GM21529 (cell line): ENCODE measurements around the gene ZNF687.

Experiments used
- ATAC-seq: cut with Tn5 transposase; IDR thresholded peaks from one replicate; pipeline ENCODE4 v1.9.1; 2021; ENCODE audit not compliant: unreplicated experiment

The ZNF687 gene, protein sequence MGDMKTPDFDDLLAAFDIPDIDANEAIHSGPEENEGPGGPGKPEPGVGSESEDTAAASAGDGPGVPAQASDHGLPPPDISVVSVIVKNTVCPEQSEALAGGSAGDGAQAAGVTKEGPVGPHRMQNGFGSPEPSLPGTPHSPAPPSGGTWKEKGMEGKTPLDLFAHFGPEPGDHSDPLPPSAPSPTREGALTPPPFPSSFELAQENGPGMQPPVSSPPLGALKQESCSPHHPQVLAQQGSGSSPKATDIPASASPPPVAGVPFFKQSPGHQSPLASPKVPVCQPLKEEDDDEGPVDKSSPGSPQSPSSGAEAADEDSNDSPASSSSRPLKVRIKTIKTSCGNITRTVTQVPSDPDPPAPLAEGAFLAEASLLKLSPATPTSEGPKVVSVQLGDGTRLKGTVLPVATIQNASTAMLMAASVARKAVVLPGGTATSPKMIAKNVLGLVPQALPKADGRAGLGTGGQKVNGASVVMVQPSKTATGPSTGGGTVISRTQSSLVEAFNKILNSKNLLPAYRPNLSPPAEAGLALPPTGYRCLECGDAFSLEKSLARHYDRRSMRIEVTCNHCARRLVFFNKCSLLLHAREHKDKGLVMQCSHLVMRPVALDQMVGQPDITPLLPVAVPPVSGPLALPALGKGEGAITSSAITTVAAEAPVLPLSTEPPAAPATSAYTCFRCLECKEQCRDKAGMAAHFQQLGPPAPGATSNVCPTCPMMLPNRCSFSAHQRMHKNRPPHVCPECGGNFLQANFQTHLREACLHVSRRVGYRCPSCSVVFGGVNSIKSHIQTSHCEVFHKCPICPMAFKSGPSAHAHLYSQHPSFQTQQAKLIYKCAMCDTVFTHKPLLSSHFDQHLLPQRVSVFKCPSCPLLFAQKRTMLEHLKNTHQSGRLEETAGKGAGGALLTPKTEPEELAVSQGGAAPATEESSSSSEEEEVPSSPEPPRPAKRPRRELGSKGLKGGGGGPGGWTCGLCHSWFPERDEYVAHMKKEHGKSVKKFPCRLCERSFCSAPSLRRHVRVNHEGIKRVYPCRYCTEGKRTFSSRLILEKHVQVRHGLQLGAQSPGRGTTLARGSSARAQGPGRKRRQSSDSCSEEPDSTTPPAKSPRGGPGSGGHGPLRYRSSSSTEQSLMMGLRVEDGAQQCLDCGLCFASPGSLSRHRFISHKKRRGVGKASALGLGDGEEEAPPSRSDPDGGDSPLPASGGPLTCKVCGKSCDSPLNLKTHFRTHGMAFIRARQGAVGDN

DNA sequence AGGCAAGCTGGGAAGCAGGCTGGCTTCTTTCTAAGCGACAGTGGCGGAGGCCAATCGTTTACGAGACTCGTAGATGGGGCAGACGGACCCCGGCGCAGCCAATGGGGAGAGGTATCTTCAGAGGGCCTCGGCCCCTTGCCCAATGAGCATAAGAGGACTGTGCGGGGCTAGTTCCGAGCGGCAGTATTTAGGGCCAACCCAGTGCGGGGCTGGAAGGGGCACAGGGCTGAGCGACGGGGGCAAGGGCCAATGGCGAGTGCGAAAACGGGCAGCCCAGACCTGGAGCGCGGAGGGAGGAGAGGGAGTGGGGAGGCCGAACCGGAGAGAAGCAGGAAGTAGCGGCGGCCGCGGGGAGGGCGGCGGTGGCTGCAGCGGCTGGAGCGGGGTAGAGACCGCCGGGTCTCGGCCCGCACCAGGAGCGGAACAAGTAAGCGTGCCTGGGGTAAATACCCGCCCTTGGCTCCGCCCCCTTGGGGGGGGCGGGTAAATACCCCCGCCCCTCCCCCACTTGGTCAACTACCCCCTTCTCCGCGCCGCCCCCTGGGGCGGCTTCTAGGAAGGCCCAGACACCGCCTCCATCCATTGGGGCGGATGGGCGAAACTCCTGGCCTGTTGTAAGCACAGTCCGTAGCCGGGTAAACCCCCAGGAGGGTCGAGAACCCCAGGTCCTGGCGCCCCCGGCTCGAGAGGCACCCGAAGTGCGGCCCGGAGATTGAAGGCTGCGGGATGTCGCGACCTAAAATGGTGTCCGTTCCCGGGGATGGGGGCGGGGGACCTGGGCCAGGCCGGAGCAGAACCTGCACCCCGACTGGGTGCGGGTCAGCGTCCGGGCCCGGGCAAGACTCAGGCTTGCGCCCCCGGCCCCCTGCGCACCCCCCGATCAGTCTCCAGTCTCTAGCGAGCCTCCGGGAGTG, at the start of gene ZNF687:
Gene ZNF687, plus strand, starts transcription at position 331 of the 914 bp plus-strand sequence. CDS start 3,993 bp downstream, outside the sequence.
- ATAC-seq, result peak; percentile 87

DNA sequence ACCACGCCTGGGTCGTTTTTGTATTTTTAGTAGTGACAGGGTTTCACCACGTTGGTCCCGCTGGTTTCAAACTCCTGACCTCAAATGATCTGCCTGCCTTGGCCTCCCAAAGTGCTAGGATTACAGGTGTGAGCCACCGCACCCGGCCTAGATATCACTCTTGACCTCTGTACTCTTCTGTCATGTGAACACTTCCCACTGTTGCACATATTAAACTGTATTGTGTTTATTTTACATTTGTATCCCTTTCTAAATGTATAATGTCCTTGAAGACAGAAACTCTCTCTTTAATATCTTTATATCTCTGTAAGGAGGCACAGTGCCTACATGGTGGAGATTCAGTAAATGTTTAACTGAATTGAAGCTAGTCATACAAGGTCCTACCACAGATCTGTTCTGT, 46.9 kb upstream of the ZNF687 start:
- ATAC-seq, result no peak

DNA sequence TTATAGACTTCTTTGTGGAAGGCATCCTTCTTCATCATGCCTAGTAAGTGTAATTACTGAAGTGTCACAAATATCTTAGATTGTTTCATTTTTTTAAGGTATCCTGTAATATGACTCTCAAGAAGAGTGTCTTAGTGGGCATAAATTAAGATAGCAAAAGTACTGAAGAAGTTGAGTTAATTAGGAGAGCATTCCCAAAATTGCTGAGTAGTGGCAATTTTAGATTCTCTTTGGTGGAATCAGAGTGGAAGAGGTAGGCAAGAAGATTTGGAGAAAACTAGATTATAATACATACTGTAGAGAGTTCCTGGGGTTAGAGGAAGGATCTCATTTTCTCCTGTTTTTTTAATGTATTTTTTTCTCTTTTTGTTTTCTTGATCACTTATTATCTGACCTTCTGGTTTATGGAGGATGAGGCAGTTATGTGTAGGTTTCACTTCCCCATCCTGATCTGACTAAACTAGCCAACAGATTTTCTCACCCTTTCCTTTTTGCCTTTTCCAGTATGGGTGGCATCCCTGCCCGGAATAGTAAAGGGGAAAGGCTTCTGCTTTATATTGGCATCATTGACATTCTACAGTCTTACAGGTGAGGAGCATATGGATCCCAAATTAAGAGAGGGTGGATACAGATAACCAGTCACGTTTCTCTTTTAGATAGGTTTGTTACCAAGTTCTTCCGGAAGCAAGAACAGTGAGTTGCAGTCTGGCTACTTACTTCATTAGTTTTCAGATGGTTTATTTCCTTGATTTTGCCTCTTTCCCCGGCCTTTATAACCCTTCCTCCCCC, 44.2 kb upstream of the ZNF687 start:
- ATAC-seq, result no peak

DNA sequence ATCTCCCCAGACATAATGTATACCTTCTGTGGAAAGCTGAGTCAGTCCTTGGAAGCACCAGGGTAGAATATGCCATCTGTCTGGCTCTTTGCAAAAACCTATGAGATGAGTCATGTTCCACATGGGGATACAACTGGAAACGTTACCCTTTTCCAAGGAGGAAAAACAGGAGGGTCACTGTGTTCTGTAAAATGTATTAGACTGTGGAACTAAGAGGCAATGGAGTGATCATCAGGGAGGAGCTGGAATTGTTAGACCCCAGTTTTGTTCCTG, 43.7 kb upstream of the ZNF687 start:
- ATAC-seq, result no peak

DNA sequence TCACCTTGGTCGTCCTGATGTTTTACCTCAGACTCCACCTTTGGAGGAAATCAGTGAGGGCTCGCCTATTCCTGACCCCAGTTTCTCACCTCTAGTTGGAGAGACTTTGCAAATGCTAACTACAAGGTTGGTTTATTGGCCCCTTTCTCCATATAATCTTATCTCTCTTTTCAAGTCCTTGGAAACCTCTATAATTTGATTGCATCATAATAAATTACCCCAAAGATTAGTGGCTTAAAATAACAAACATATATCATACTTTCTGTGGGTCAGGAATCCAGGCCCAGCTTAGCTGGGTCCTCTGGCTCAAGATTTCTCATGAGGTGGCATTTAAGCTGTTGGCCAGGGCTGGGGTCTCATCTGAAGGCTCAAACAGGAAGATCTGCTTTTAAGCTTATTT, 39.7 kb upstream of the ZNF687 start:
- ATAC-seq, result no peak

DNA sequence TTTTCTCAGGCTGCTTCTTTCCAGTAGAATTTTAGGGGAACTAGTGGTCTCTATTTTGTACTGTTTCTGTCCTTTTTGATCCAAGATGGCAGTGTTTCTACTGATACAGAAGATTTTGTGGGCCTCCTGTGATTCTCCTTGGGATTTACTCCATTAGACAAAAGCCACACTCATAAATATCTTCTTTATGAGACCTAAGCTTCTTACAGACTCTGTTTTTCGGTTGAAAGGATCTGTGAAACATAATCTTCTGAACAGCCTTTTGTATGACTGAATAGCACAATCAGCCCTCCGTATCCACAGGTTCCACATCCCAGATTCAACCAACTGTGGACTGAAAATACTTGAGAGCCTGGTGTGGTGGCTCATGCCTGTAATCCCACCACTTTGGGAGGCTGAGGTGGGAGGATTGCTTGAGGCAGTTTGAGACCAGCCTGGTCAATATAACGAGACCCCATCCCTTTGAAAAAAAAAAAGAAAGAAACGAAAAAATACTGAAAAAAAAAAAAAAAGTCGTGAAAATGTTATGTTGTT, 38.3 kb upstream of the ZNF687 start:
- ATAC-seq, result no peak

DNA sequence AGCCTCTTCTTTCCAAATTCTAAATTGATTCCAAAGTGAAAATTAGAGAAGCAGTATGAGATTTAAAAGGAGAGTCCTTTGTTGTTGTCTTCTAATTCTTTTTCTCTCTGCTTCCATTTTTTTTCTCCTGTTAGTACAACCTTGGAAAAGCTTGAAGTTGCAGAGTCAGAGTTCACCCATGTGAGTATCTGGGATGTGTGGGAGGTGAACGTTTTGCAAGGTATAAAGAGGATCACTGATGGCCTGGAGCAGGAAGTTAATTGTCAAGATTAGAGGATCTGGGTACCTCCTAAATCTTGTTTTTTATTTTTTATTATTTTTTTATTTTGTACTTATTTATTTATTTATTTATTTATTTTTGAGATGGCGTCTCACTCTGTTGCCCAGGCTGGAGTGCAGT, 35.3 kb upstream of the ZNF687 start:
- ATAC-seq, result no peak

DNA sequence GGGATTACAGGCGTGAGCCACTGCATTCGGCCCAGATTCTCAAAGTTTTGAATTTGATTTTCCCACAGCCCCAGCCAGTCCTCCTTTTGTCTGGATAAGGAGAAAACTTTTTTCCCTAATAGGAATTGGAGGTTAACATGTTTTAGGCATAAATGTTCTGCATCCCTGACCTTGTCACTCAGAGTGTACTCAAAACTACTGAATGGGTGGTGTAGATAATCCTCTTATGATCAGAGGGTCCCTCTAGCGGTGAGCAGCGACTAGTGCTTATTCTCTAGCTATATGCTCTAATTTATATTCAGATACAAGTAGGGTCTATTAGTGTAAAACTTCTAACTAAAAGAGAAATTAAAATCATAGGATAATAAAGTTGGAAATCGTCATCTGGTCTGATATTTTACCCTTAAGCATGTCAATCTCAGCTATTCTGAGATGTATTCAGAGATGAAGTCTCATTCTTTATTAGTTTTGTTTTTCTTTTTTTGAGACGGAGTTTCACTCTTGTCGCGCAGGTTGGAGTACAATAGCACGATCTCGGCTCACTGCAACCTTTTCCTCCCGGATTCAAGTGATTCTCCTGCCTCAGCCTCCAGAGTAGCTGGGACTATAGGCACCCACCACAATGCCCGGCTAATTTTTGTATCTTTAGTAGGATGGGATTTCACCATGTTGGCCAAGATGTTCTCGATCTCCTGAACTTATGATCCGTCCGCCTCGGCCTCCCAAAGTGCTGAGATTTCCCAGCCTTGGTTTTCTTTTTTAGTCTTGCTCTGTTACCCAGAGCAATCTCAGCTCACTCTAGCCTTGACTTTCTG, 30.2 kb upstream of the ZNF687 start:
- peak; percentile 38 for ATAC-seq

DNA sequence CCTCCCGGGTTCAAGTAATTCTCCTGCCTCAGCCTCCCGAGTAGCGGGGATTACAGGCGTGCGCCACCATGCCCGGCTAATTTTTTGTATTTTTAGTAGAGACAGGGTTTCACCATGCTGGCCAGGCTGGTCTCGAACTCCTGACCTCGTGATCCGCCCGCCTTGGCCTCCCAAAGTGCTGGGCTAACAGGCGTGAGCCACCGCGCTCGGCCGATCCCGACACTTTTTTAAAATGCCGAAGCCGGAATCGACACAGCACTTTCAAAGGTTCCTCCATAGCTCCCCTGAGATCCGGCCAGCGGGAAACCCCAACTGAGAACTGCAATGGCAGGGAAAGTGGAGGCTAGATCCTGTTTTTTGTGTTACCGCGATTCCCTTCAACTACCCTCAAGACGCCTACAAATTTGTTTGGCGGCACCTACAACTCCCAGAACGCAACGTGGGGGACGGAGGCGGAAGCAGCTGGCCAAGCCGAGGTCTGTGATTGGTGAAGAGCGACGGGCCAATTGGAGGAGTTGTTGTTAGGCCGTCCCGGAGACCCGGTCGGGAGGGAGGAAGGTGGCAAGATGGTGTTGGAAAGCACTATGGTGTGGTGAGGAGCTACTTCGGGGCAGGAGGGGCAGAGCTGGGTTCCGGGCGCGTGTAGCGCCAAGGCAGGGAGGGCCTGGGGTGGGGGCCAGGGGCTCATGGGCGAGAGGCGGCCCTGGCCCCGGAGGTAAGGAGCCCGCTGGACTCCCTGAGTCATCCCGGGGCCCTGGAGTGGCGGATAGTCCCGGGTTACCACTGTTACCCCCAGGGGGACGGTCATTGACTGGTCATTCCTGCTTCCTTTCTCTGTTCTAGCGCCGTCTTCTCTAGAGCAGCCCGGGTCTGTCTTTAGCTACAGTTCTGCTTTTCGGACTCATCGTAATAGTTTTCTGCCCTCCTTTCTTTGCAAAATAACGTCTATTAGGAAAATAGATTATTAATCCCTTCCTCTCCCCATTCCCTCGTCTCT, 27.6 kb upstream of the ZNF687 start, which contains the start of gene PSMD4:
Gene PSMD4, plus strand, starts transcription at position 518 of the 997 bp plus-strand sequence. Its CDS starts 49 bp downstream, at position 567.
- ATAC-seq, result peak; percentile 92

DNA sequence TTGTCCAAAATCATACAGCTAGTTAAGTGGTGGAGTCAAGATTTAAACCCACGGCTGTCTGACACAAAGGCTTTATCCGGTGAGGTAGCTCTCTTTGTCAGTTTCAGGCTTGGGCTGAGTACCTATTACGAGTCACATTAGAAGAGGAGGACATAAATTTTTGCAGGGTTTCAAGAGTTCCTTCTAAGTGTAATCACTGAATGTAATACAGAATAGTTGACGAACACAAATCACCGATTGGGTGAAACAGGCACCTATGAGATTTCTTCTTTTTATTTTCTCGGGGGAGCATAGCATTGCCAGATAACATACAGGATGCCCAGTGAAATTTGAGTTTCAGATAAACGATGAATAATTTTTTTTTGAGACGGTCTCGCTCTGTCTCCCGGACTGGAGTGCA, 26.7 kb upstream of the ZNF687 start:
- no peak for ATAC-seq

DNA sequence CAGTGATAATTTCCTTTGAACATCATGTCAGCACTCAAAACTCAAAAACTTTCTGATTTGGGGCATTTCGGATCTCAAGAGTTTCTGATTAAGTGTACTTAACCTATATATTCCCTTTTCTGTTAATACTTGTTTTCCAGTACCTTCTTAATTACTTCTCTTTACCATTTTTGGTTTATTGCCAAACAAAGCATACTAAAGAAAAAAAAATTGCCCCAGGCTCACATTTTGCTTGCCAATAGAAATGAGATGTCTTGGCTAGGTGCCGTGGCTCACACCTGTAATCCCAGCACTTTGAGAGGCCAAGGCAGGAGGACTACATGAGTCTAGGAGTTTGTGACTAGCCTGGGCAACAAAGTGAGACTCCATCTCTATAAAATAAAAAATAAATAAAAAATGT, 22.7 kb upstream of the ZNF687 start:
- ATAC-seq, result no peak

DNA sequence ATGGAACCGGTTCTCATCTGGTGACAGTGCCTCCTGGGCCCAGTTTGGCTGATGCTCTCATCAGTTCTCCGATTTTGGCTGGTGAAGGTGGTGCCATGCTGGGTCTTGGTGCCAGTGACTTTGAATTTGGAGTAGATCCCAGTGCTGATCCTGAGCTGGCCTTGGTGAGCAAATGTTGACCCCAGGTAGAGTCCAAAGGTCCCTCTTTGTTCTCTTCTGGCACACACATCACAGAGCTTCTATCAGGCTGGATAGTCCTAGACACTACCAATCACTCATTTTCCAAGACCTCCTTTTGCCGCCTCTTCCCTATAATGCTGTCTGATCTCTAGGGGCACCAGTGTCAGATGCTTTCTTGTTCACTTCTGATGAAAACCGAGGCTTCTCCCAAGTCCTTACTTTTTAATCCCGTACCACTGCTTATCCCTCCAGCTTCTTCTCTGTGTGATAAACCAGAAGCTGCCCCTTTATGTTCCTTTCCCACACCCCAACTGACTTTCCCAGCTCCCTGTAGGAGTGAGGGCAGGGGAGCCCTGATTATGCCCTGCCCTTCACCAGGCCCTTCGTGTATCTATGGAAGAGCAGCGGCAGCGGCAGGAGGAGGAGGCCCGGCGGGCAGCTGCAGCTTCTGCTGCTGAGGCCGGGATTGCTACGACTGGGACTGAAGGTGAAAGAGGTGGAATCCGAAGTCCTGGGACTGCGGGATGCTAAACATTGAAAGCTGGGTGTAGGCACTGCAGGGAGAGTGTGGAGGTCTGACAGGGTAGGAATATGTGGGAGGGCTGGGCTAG, 16.5 kb upstream of the ZNF687 start:
- no peak for ATAC-seq

DNA sequence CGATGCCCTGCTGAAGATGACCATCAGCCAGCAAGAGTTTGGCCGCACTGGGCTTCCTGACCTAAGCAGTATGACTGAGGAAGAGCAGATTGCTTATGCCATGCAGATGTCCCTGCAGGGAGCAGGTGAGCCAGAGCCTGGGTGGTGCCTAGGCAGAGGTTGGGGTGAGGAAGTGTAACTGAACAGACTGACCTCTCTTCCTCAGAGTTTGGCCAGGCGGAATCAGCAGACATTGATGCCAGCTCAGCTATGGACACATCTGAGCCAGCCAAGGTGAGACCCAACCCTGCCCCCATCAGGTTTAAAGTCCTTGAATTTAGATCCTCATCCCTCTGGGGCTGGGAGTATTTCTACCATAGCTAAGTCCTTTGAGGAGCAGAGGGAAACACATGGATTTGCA, 15.8 kb upstream of the ZNF687 start:
- ATAC-seq, result no peak

DNA sequence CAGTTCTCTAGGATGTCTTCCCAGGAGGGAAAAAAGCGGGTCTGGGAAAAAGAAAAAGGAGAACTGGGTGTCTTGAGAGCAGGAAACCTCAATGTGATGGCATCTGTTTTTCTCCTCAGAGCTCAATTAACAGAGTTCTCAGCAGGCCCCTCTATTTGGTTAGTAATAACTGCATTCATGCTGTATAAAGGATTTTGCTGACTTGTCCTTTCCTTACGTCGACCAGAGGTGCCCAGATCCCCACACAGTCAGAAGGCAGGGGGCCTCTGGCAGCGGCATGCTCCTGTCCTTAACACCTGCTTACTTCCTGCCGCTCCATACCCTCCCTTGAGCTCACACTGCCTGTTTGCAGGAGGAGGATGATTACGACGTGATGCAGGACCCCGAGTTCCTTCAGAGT, 15.3 kb upstream of the ZNF687 start:
- no peak for ATAC-seq

DNA sequence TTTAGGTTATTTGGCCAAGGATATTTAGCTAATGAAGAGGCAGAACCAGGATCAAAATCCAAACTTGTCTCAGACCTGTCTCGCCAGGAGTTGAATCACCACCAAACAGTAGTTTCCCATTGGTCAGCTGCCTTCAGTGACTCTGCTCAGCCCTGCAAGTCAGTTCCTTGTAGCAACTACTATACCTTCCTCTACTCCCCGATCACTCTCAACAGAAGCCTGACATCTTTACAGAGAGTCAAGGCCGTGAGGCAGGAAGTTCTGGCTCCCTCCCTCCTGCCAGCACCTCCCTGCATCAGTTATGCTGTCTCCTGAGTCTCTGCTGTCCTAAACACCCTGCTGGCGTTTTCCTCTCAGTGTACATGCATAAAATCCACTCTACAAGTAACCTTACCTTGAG, 14.3 kb upstream of the ZNF687 start:
- no peak for ATAC-seq

DNA sequence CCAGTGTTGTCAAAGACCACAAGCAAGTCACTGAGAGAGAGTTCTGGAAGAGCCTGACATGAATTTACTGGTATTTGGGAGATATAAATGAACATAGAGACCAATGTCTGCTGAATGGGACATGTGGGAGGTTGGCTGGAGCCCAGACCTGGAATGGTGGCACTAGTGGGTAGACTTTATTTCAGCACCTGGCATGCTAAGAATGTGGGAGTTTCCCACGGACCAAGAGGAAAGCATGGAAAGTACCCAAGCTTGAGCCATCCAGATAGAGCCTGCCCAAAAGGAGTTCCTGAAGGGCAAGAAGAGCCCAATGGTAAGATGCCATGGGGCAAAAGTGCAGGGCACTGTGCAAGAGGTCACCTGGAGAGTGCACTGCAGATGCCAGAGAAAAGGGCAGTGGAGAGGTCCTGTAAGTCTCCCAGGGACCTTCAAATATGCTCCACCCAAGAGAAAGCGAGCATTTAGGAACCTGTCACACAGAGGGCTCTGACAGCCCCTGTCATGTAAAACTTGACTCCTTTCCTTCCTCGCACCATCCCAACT, 8.1 kb upstream of the ZNF687 start:
- no peak for ATAC-seq
